ENCODE measurements around the gene LPIN3. TPM values are rescaled to one million over a fixed set of nuclear protein-coding genes. Genes with fewer than 3 reads are reported as not detected.

Gene LPIN3
- total RNA-seq, 1 experiment from 2014 or later, result 18.5 TPM

DNA sequence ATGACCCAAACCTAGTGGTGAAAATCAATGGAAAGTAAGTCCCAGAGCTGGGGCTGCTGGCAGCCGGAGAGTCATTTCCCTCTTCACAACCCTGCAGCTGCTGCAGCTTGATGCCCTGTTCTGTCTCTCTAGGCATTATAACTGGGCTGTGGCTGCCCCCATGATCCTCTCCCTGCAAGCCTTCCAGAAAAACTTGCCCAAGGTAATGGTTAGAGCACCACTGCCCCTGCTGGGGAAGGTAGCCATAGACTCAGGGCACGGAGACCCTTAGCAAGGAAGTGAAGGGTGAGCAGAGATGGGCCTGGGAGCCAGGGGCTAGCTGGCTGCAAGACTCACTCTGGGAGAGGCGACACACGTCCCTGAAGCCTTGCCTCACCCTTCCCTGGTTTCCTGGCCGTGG is 12.0 kb downstream of the LPIN3 start:
- DNase-seq (ENCODE audit: low read depth, low spot score) (no peak), ATAC-seq (peak; percentile 39; the same call in 1 of the 2 replicates)
- H3K36me3 ChIP-seq (ENCODE audit: control insufficient read depth in 1 of 2, insufficient read depth in 2 of 2, low read length in 2 of 2), result 0 out of 4 replicates have a peak, but pooled peaks cover 2 to 3% of the 10 kb centered on the region in 2 experiments
- H3K27ac ChIP-seq (ENCODE audit: low read depth, low read length), result no peak overlapping the region
- no peak overlapping the region for H2AFZ ChIP-seq (ENCODE audit: low read depth, low read length, poor library complexity, severe bottlenecking)
- no peak overlapping the region for H3K9ac ChIP-seq (ENCODE audit: low read length)
- no peaks in the 10 kb centered on the region for H3K9me2 ChIP-seq (ENCODE audit: insufficient read depth)
- ChIA-PET POLR2A (no interaction called here), CTCF (no interaction called here), RAD21 (ENCODE audit: low non-redundant PET in 1 of 2, low total read pairs in 2 of 2, uncharacterized antibody in 2 of 2, unreplicated experiment in 2 of 2) (no interaction called here)
- no peaks in the 10 kb centered on the region for H3K27me3 ChIP-seq (ENCODE audit: insufficient read depth, low read length)
- H3K4me1 ChIP-seq (ENCODE audit: control insufficient read depth in 1 of 2, insufficient read depth in 2 of 2, low read length in 2 of 2), result no peaks in the 10 kb centered on the region
- no peaks in the 10 kb centered on the region for H3K9me3 ChIP-seq (ENCODE audit: control insufficient read depth in 1 of 2, insufficient read depth in 1 of 2, low read depth in 1 of 2, low read length in 2 of 2)
- BruUV-seq (replicated peaks), result no TSS peak
- H4K20me1 ChIP-seq (ENCODE audit: insufficient read depth), result no peaks in the 10 kb centered on the region
- no peaks in the 10 kb centered on the region for H3K79me2 ChIP-seq (ENCODE audit: insufficient read depth, low read length)
- no peak overlapping the region for H3K4me3 ChIP-seq (replicated peaks in 1 of 2; ENCODE audit: low read depth in 1 of 2, low read length in 2 of 2)
- intact Hi-C loops (cut with micrococcal nuclease), result no loop called here
- no peak for TF ChIP-seq SRF (IDR thresholded peaks at IDR 0.05; ENCODE audit: low read depth)
- TF ChIP-seq, protein P1, sequence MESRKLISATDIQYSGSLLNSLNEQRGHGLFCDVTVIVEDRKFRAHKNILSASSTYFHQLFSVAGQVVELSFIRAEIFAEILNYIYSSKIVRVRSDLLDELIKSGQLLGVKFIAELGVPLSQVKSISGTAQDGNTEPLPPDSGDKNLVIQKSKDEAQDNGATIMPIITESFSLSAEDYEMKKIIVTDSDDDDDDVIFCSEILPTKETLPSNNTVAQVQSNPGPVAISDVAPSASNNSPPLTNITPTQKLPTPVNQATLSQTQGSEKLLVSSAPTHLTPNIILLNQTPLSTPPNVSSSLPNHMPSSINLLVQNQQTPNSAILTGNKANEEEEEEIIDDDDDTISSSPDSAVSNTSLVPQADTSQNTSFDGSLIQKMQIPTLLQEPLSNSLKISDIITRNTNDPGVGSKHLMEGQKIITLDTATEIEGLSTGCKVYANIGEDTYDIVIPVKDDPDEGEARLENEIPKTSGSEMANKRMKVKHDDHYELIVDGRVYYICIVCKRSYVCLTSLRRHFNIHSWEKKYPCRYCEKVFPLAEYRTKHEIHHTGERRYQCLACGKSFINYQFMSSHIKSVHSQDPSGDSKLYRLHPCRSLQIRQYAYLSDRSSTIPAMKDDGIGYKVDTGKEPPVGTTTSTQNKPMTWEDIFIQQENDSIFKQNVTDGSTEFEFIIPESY (IDR thresholded peaks at IDR 0.05; ENCODE audit: extremely low read depth, insufficient replicate concordance, low read length), result no peak
- TF ChIP-seq, protein P2, sequence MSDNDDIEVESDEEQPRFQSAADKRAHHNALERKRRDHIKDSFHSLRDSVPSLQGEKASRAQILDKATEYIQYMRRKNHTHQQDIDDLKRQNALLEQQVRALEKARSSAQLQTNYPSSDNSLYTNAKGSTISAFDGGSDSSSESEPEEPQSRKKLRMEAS (IDR thresholded peaks at IDR 0.05), result no peak
- TF ChIP-seq ELF1 (IDR thresholded peaks at IDR 0.05; ENCODE audit: borderline replicate concordance, low read depth), result no peak
- TF ChIP-seq YY1 (IDR thresholded peaks at IDR 0.05; ENCODE audit: extremely low read depth, insufficient replicate concordance, low read depth, low read length), result no peak
- TF ChIP-seq, protein P3, sequence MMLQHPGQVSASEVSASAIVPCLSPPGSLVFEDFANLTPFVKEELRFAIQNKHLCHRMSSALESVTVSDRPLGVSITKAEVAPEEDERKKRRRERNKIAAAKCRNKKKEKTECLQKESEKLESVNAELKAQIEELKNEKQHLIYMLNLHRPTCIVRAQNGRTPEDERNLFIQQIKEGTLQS (IDR thresholded peaks at IDR 0.05), result no peak
- no peak for TF ChIP-seq CEBPB (IDR thresholded peaks at IDR 0.05; ENCODE audit: low read depth)
- TF ChIP-seq RAD21 (IDR thresholded peaks at IDR 0.05; ENCODE audit: low read depth), result no peak
- TF ChIP-seq SP1 (IDR thresholded peaks at IDR 0.05; ENCODE audit: low read depth), result no peak
- TF ChIP-seq EZH2phosphoT487 (IDR thresholded peaks at IDR 0.05; ENCODE audit: borderline replicate concordance), result no peak
- no peak for TF ChIP-seq ZFX (IDR thresholded peaks at IDR 0.05)
- TF ChIP-seq EZH2 (IDR thresholded peaks at IDR 0.05), result no peak
- TF ChIP-seq, protein P4, sequence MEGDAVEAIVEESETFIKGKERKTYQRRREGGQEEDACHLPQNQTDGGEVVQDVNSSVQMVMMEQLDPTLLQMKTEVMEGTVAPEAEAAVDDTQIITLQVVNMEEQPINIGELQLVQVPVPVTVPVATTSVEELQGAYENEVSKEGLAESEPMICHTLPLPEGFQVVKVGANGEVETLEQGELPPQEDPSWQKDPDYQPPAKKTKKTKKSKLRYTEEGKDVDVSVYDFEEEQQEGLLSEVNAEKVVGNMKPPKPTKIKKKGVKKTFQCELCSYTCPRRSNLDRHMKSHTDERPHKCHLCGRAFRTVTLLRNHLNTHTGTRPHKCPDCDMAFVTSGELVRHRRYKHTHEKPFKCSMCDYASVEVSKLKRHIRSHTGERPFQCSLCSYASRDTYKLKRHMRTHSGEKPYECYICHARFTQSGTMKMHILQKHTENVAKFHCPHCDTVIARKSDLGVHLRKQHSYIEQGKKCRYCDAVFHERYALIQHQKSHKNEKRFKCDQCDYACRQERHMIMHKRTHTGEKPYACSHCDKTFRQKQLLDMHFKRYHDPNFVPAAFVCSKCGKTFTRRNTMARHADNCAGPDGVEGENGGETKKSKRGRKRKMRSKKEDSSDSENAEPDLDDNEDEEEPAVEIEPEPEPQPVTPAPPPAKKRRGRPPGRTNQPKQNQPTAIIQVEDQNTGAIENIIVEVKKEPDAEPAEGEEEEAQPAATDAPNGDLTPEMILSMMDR (IDR thresholded peaks at IDR 0.05 in 2 of 3, conservative IDR thresholded peaks at IDR 0.05 in 1 of 3; ENCODE audit: borderline replicate concordance in 1 of 3, insufficient read depth in 1 of 3, low read depth in 2 of 3, low read length in 2 of 3), result no peak
- no peak for TF ChIP-seq JUND (IDR thresholded peaks at IDR 0.05)
- no peak for TF ChIP-seq TCF7L2 (IDR thresholded peaks at IDR 0.05; ENCODE audit: borderline replicate concordance, extremely low read depth, insufficient read depth, insufficient read length)
- no peak for TF ChIP-seq CBX3 (IDR thresholded peaks at IDR 0.05; ENCODE audit: low read depth)
- no peak for TF ChIP-seq FOSL1 (IDR thresholded peaks at IDR 0.05; ENCODE audit: low read depth)
- TF ChIP-seq ZNF274 (IDR thresholded peaks at IDR 0.05; ENCODE audit: low read depth, low read length), result no peak
- TF ChIP-seq EGR1 (IDR thresholded peaks at IDR 0.05; ENCODE audit: low read depth), result no peak
- no peak overlapping the region for H3K4me2 ChIP-seq (ENCODE audit: low read length)
